Amniotic epithelial cell (primary cell): ENCODE data around the gene SEMA4F.
A peak's percentile ranks its signal among the peaks of the same experiment; 100 is the strongest.

Source experiments
- DNase-seq: peaks from one replicate; pipeline ENCODE4 v3.0.0-alpha.2; 2010; ENCODE audit warnings: low read depth

SEMA4F gene

GRCh38 chr2:74706741-74707140 lies 52.7 kb downstream of the SEMA4F start:
- DNase-seq = no peak

GRCh38 chr2:74707837-74708236 lies 53.8 kb downstream of the SEMA4F start:
- no peak for DNase-seq

GRCh38 chr2:74708296-74708695 lies 54.2 kb downstream of the SEMA4F start:
- no peak for DNase-seq

- peak; percentile 88 for DNase-seq
Measured at GRCh38 chr2:74708883-74709282, 54.8 kb downstream of the SEMA4F start.

- no peak for DNase-seq
Measured at GRCh38 chr2:74712223-74713053, 58.4 kb downstream of the SEMA4F start.

GRCh38 chr2:74714691-74715080 lies 60.6 kb downstream of the SEMA4F start:
- no peak for DNase-seq

GRCh38 chr2:74715081-74715791 lies 61.2 kb downstream of the SEMA4F start:
- DNase-seq = peak; percentile 69

- DNase-seq = no peak
Measured at GRCh38 chr2:74715880-74716279, 61.8 kb downstream of the SEMA4F start.

GRCh38 chr2:74719066-74719465 lies 65.0 kb downstream of the SEMA4F start:
- no peak for DNase-seq

- DNase-seq = no peak
Measured at GRCh38 chr2:74721316-74721715, 67.3 kb downstream of the SEMA4F start.

GRCh38 chr2:74724496-74724895 lies 70.4 kb downstream of the SEMA4F start:
- DNase-seq = no peak

GRCh38 chr2:74725287-74725686 lies 71.2 kb downstream of the SEMA4F start:
- DNase-seq = no peak

- no peak for DNase-seq
Measured at GRCh38 chr2:74728842-74729241, 74.8 kb downstream of the SEMA4F start.

GRCh38 chr2:74730530-74730929 lies 76.5 kb downstream of the SEMA4F start:
- DNase-seq = no peak
